ENCODE results near the gene BAZ2A.

GRCh38 chr12:56637621-56638020, 7.5 kb upstream of the BAZ2A start:
- no peak for TF ChIP-seq CTCF (IDR thresholded peaks at IDR 0.05)
- no peak for TF ChIP-seq TCF7L2 (IDR thresholded peaks at IDR 0.05; ENCODE audit: low read depth, low read length)
- no peak for TF ChIP-seq REST (IDR thresholded peaks at IDR 0.05; ENCODE audit: insufficient read depth in 1 of 2, low read depth in 2 of 2, low read length in 1 of 2)

Measured in Panc1 (cell line).